Right forelimb (tissue), 1 donor: ENCODE measurements around the gene EPS8L1.

Source experiments
- DNase-seq: peaks from one replicate; pipeline ENCODE4 v3.0.0-alpha.2; 2018

EPS8L1 gene

GRCh38 chr19:55080968-55081769 lies 5.5 kb downstream of the EPS8L1 start:
- DNase-seq, result peak; percentile 79

DNA sequence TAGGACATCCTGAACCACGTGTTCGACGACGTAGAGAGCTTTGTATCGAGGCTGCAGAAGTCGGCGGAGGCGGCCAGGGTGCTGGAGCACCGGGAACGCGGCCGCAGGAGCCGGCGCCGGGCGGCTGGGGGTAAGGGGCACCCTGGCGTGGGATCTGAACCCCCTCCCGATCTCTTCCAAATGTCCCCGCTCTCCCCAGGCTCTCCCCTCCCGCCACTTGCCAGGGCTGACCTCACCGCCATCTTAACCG lies 6.0 kb downstream of the EPS8L1 start:
- DNase-seq, result no peak

DNA sequence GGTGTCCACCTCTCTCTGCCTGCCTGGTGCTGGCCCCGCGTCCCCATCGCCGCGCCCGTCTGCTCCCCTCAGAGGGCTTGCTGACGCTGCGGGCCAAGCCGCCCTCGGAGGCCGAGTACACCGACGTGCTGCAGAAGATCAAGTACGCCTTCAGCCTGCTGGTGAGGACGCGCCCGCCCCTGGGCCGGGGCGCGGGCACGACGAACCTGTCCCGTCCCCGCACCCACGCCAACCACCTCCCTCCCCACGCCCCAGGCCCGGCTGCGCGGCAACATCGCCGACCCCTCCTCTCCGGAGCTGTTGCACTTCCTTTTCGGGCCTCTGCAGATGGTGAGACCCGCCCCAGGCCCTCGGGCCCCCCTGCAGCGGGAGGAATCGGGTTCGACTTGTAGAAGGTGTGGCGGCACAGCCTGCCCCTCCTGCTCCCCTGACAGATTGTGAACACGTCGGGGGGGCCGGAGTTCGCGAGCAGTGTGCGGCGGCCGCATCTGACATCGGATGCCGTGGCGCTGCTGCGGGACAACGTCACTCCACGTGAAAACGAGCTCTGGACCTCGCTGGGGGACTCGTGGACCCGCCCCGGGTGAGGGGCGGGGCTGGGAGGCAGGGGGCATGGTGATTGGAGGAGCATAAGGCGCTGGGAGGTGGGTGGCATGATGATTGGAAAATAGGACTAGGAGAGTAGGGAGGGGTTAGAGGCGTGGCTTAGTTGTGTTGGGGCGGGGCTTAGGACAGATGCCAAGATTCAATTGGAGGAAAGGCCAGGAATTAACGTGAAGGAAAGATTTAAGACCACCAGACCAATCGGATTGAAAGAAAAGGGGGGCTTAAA lies 6.6 kb downstream of the EPS8L1 start:
- DNase-seq, result no peak

GRCh38 chr19:55083004-55083850 lies 7.6 kb downstream of the EPS8L1 start:
- no peak for DNase-seq

GRCh38 chr19:55084416-55084815 lies 8.7 kb downstream of the EPS8L1 start:
- DNase-seq, result no peak

- DNase-seq, result no peak
These were observed 10.4 kb downstream of the EPS8L1 start for GRCh38 chr19:55085923-55086715.

GRCh38 chr19:55086730-55087541 lies 11.3 kb downstream of the EPS8L1 start:
- peak; percentile 87 for DNase-seq

GRCh38 chr19:55087542-55087901 lies 11.9 kb downstream of the EPS8L1 start:
- no peak for DNase-seq

DNA sequence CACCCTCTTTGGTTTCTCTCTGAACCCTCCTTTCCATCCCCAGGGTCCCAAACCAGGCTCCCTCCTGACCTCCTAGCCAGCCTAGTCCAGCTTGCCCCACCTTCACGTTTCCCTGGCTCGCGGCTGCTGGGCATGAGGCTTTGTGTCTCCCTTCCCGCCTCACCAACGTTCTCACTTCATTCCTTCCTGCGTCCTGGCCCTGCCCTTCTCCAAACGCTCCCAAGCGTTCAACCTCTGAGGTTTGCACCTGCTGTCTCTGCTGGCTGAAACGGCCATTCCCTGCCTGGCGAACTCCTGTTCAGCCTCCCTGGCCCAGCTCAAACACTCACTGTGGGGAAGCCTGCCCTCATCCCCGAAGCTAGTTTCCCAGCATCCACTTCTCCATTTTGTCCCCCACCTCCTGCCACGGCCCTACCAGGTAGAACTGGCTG lies 12.4 kb downstream of the EPS8L1 start:
- no peak for DNase-seq

GRCh38 chr19:55088543-55089341 lies 13.1 kb downstream of the EPS8L1 start:
- peak; percentile 84 for DNase-seq

- DNase-seq, result no peak
These were observed 13.8 kb downstream of the EPS8L1 start for GRCh38 chr19:55089342-55089944.

DNA sequence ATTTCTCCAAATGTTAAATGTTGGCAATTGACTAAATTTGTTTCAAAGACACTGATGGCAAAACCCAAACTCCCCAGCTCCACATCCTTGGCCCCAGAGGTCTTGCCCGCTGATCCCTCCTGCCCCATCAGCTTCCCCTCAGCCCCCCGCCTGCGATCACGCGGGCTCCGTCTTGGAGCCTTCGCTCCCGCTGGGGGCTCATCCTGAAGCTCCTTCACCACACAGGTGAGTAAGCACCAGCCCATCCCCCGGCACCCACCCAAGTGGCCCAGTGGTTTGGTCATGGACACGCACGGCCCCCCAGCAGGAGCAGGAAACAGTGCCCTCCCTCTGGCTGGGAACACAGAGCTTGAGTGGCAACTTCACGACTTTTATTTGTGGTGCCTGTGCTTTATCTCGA lies 14.9 kb downstream of the EPS8L1 start:
- no peak for DNase-seq

DNA sequence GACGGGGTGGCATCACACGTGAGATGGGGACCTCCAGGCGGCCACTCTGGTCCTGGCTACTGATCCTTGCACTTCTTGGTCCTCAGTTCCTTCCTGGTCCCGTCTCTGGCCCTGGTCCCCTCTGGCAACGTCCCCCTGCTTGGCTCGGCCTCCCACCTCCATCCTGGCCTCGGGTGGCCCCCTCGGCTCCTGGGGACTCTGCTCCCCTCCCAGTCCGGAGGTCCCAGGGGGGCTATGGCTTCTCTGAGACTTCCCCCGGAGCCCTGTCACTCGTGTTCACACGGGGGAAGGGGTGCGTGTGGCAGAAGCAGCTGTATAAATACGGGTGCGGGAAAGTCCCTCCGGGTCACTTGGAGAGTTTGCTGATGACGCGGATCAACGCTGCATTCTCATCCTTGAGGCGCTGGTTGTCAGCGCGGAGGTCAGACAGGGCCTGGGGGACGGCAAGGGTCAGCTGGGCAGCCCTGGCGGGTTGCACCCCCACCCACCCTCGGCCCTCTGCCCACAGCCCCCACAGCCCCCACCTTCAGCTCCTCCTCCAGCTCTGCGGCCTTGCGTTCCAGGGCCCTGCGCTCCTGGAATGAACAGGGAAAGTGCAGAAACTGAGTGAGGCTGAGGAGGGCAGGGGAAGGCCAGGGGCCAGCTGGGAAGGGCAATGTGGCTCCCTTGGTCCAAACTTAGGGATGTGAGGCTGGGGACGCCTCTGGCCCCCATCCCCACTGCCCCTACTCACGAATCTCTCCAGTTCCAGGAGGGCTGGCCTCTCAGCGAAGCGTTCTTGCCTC lies 15.6 kb downstream of the EPS8L1 start:
- DNase-seq, result no peak

- no peak for DNase-seq
These were observed 16.3 kb downstream of the EPS8L1 start for GRCh38 chr19:55091955-55092354.

DNA sequence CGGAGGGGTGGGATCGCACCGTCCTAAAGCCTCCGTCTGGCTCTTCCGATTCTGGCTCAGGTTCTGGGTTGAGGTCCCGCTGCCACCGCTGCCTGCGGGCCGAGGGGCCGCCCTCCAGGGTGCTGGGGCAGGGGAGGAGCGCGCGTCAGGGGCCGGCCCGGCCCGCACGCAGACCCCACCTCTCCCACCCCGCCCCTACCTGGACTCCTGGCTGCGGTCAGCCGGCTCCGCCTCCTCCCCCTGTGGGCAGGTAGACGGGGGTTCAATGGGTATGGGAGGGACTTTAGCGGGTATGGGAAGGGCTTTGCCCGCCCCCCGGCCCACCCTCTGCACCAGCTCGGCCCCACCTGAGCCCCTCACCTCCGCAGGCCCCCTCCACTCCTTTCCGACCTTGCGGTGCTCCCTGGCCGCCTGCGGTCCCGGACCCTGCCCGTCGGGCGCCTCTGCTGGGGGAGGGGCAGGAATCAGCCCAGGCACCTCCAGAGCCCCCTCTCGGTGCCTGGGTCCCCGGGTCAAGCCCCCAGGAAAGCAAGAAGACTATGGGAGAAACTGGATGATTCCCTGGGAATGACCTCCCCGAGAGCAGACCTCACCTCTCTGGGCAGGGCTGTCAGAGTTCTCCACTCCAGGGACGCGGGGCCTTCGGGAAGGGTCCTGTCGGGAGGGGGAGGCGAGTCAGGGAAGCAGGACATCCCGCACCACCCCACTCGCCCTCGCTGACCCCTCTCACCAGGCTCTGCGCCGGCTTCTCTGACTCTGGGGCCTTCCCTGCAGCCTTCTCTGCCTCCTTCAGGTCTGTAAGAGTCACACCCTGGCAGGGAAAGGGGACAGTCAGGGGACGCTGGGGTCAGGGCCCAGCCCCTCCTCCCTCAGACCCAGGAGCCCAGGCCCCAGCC lies 17.0 kb downstream of the EPS8L1 start:
- no peak for DNase-seq

DNA sequence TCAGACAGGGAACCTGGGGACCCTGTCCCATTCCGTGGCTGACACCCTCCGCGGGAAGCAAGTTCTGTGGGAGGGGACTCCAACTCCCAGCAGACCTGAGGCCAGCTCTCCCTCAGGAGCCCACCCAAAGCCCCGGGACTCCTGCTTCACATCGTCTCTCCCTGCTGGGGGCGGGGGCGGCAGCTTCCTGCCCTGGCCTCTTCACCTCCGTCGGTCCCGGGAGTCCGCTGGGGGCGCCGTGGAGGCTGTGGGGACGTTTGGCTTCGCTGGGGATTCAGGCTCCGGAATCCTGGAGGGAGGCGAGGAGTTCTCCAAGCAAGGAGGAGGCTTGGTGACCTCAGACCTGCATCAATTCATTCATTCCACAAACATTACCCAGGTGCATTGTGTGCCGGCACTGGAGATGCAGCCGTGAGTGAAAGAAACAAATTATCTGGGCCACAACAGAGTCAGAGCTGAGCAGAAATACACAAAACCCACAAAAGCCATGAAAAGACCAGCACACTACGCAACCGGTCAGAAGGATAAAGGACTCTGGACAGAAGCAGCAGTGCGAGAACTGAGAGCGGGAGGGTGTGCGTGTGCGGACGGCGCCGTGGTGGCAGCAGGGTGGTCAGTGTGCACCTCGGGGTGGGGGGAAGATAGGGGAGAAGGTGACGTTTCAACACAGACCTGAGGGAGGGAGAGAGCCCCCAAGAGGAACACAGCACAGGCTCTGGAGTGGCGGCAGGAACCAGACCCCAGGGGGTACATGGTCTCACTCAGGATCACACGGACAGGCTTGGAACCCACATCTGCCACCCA lies 19.0 kb downstream of the EPS8L1 start:
- no peak for DNase-seq

DNA sequence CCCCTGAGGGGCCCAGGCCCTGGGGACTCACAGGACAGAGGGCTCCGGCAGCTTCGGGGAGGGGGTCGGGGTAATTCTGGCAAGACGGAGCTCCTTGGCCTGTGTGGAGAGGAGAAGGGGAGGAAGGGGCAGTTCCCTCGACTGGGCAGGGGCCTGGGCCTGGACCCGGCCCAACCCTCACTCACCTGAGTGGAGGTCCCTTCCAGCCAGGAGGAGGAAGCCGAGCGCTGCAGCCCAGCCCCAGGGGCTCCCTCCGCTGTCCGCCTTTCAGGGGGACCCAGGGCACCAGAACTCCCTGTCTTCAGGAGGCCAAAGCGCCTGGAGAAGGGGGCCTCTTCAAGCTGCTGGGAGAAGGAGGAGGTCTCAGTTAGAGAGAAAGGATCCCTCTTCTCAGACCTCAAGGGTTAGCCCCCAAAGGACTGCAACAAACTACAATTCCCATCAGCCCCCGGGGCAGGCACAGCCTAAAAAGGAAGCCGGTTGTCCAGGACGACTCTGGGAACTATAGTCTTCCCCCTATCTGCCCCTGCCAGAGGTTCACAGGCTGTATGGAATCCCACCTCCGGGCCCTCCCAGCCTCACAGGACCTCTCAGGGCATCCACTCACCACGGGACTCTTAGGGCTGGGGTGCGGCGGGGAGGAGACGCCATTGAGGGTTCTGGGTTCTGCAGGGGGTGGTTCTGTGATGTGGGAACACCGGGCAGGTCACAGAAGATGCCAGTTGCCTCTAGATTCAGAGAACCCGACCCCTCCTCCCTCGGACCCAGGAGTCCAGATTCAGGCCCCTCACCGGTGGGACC lies 19.8 kb downstream of the EPS8L1 start:
- DNase-seq, result no peak
